Skin epidermis (tissue), 12 donors: Measurements from ENCODE around the gene ATP1A4.

Experiments
- H3K27ac ChIP-seq, 21 experiments: fragments of 200-600 bp; sonication (generic) in 11 of 21; one replicate each; pipeline ENCODE4 v1.5.0; 2020; ENCODE audit warnings: mild to moderate bottlenecking in 3 of 21, inconsistent platforms in 2 of 21, moderate library complexity in 2 of 21
- H3K4me3 ChIP-seq, 7 experiments: fragments of 200-600 bp; sonication (generic) in 2 of 7; one replicate each; pipeline ENCODE4 v1.5.0; 2020; ENCODE audit warnings: inconsistent platforms in 2 of 7, mild to moderate bottlenecking in 2 of 7, moderate library complexity in 1 of 7

ATP1A4 gene

DNA sequence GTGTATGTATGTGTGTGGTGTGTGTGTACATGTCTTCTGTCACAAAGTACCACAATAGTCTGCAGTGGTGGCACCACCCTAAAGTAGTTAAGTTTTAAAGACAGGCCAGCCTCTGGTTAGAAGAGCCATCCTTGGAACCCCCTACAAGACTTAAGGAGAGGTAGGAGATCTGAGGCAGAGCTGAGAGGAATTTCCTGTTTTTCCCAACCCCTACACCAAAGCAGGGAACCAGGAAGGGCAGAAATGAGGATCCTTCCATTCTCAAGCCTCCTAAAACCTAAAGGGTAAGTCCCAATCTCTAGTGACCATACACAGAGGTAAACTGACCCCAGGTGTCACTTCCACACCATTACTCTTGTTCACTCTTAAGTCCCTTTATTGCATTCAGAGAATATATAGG, 64.9 kb downstream of the ATP1A4 start:
- peak overlapping the region in 6 of 21 experiments; percentile 16 to 80 (median 70) for H3K27ac ChIP-seq
- no peak overlapping the region for H3K4me3 ChIP-seq

DNA sequence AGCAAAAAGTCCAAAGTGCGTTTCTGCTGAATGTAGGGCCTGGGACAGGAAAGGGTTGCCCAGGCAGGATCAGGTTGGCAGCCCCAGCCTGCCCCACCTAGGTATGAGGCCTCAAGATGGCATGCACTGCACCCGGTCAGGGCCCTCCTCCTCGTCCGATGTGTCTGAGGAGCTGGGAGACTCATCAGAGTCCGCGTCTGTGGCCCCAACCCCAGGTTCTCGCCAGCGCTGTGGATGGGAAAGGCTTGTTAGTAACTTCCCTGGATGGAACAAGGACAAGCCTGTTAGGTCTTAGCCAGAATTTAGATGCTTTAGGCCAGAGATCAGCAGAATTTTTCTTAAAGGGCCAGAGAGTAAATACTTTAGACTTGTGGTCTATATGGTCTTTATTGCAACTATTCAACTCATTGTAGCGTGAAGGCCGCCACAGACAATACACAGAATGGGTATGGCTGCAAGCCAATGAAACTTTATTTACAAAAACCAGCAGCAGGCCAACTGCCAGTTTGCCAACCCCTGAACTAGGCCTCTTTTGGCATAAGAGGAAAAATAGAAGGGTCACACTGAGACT, 66.2 kb downstream of the ATP1A4 start:
- Histone ChIP-seq H3K27ac (peak overlapping the region in 13 of 21 experiments; percentile 6 to 80 (median 58)), H3K4me3 (no peak overlapping the region)

DNA sequence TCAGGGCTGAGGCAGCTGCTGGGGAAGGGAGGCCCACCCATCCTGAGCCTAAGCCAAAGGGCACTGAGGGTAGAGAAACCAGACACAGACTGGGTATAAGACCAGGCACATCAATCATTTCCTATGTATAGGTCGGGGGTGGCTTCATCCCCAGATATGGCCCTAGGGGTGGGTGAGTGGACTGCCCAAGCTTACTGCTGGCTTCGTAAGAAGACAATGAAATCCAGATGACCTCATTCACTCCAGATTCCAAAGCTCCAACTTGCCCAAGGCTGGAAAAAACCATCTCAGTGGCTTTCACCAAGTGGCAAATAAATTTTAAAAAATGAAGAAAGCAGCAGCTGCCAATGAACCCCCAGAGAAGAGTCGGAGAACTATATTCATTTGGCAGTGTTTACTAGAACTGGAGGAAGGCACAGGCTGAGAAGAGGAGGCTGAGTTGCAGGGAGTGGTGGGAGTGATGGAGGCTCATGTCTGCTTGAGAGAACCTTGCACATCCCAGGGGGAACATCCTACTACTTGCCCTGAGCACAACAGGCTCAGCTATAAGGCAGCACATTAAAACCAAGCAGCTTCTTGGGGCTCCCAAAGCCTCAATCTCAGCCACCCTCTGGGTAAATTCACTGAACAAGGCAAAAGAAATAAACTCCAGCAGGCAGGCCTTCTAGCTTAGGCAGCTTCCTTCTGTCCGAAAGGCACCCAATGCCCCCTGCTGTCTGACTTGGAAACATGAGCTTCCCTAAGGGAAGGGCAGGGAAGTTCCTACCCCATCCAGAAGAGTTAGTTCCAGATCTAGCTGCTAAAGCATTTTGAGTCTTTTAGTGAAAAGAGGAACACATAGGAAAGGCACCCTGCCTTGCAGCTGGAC, 67.9 kb downstream of the ATP1A4 start:
- Histone ChIP-seq H3K27ac (peak overlapping the region in 15 of 21 experiments; percentile 13 to 80 (median 38)), H3K4me3 (no peak overlapping the region)

GRCh38 chr1:160220301-160220700, 68.9 kb downstream of the ATP1A4 start:
- H3K27ac ChIP-seq: peak overlapping the region in 5 of 21 experiments; percentile 1 to 80 (median 73)

DNA sequence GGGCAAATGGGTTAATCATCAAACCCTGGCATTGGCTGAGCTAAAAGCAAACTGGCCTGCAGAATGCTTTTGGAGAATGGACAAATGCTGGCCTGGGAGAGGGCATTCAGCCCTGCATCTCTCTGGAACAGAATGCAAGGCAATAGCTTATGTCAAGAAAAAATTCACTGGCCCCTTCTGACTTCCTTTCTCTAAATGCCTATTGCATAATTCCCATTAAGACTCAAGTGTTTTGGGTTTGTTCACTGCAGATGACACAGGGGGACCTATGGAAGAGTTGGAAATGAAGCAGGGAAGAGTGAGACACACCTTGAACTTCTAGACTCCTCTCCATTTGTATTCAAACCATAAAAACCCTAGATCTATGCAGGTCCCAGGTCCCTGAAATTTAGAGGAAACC, 69.7 kb downstream of the ATP1A4 start:
- peak overlapping the region in 1 of 21 experiments; percentile 1 for H3K27ac ChIP-seq
- H3K4me3 ChIP-seq: no peak overlapping the region

More at GRCh38 chr1:160220301-160220700, 68.9 kb downstream of the ATP1A4 start:
- H3K4me3 ChIP-seq: no peak overlapping the region

GRCh38 chr1:160222546-160222945, 71.1 kb downstream of the ATP1A4 start:
- Histone ChIP-seq H3K4me3 (no peak overlapping the region), H3K27ac (no peak overlapping the region)

DNA sequence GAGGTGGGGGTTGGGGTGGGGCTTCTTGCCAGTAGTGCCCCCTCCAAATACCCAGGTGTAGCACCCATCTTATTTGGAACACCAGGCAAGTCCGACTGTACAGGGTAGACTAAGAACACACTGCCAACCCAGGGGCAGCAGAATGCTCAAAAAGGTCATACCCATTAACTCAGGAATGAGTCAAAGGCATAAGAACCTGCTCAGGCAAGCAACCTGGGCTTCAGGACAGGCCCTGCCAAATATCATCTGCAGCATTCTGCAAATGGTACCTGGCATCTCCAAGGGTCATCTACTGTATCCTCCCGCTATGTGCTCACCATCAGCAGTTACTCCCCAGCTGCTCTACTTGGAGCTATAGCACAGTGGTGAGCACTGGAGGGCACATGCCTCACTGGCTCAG, 73.2 kb downstream of the ATP1A4 start:
- H3K4me3 ChIP-seq: no peak overlapping the region
- no peak overlapping the region for H3K27ac ChIP-seq

DNA sequence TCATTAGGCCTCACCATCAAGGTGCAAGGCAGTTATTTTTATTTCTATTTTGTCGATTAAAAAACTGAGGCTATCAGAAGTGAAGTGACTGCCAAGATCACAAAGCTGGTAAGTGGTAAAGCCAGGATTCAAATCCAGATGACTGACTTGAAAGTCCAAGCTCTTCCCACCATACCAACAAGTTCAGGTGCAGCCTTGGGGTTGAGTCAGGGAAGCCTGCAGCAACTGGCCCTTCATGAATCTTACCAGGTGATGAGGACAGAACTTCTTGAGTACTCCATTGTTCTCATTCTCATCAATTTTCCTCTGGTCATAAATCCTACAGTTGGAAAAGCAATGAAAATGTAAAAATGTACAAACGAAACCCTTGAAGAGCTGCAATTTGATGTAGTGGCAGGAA, 73.9 kb downstream of the ATP1A4 start:
- Histone ChIP-seq H3K4me3 (no peak overlapping the region), H3K27ac (no peak overlapping the region)

DNA sequence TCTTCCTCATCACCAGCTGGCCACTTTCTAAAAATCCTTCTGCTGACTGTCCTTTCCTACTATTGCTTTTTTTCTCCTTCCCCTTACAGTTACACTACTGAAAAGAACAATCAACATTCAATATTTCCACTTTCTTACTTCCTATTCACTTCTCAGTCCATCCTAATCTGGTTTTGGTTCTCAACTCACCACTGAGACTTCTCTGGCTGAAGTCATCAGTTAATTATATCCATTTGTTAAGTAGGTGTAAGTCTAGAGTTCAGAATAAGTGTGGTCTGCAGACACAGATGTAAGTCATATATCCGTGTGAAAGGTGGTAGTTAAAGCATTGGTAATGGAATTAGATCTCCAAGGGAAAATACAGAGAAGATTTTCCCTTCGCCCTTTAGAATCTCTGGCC, 75.2 kb downstream of the ATP1A4 start:
- Histone ChIP-seq H3K27ac (no peak overlapping the region), H3K4me3 (no peak overlapping the region)

DNA sequence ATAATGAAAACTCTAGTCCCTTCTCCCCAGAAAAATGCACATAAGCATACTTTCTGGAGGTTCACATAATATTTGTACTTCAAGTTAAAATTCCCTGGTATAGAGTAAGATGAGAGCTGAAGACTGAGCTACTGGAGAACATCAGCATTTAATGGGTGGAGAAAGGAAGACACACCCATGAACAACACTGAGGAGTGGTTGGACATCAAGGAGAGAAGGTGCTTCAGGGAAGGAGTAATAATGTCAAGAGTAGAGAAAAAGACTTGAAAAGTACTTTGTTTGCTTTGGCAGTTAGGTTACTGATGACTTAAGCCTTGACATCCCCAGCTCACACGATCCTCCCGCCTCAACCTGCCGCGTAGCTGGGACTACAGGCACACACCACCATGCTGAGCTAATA, 75.6 kb downstream of the ATP1A4 start:
- Histone ChIP-seq H3K27ac (no peak overlapping the region), H3K4me3 (no peak overlapping the region)

DNA sequence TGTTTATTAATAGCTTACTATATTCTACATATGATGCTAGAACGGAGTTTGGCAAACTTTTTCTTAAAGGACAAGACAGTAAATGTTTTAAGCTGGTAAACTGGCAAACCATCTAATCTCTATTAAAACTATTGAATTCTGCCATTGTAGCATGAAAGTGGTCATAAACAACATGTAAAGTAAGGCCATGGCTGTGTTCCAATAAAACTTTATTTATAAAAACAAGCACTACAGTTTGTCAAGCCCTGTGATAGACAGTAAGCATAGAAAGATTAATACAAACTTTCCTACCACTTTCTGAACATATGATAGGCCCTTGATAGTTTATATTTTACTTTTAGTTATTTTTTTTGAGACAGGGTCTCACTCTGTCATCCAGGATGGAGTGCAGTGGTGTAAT, 76.2 kb downstream of the ATP1A4 start:
- no peak overlapping the region for H3K4me3 ChIP-seq
- no peak overlapping the region for H3K27ac ChIP-seq

GRCh38 chr1:160228431-160228830, 77.0 kb downstream of the ATP1A4 start:
- no peak overlapping the region for H3K4me3 ChIP-seq
- no peak overlapping the region for H3K27ac ChIP-seq

- no peak overlapping the region for H3K27ac ChIP-seq
- no peak overlapping the region for H3K4me3 ChIP-seq
Measured at GRCh38 chr1:160232911-160233310, 81.5 kb downstream of the ATP1A4 start.
